Ishikawa (cell line): ENCODE measurements around the gene CERK.

Experiments used
- CEBPB ChIP-seq: IDR thresholded peaks from 2 replicates; pipeline ENCODE4 v1.6.1; 2012
- CREB1 ChIP-seq: IDR thresholded peaks from 2 replicates; pipeline ENCODE4 v1.6.1; 2012; ENCODE audit warnings: low read depth
- EGR1 ChIP-seq: IDR thresholded peaks from 2 replicates; pipeline ENCODE4 v1.6.1; 2012
- EP300 ChIP-seq: IDR thresholded peaks from 2 replicates; pipeline ENCODE4 v1.6.1; 2012; ENCODE audit warnings: borderline replicate concordance
- FOXM1 ChIP-seq: IDR thresholded peaks from 2 replicates; pipeline ENCODE4 v1.6.1; 2012; ENCODE audit warnings: low read depth, borderline replicate concordance
- MAX ChIP-seq: IDR thresholded peaks from 2 replicates; pipeline ENCODE4 v1.6.1; 2012
- NFIC ChIP-seq: IDR thresholded peaks from 2 replicates; pipeline ENCODE4 v1.6.1; 2012
- RAD21 ChIP-seq: IDR thresholded peaks from 2 replicates; pipeline ENCODE4 v1.6.1; 2012; ENCODE audit warnings: low read depth
- REST ChIP-seq: IDR thresholded peaks from 2 replicates; pipeline ENCODE4 v1.6.1; 2012; ENCODE audit warnings: low read depth, mild to moderate bottlenecking
- TAF1 ChIP-seq: IDR thresholded peaks from 2 replicates; pipeline ENCODE4 v1.6.1; 2012; ENCODE audit warnings: low read depth, mild to moderate bottlenecking
- TCF12 ChIP-seq: IDR thresholded peaks from 2 replicates; pipeline ENCODE4 v1.6.1; 2012; ENCODE audit warnings: low read depth
- TEAD4 ChIP-seq: IDR thresholded peaks from 2 replicates; pipeline ENCODE4 v1.6.1; 2012
- USF1 ChIP-seq: IDR thresholded peaks from 2 replicates; pipeline ENCODE4 v1.6.1; 2012
- YY1 ChIP-seq: IDR thresholded peaks from 2 replicates; pipeline ENCODE4 v1.6.1; 2012; ENCODE audit warnings: low read depth
- ZBTB7A ChIP-seq: IDR thresholded peaks from 2 replicates; pipeline ENCODE4 v1.6.1; 2012; ENCODE audit warnings: low read depth

CERK gene

GRCh38 chr22:46739094-46739870 is 1.2 kb upstream of the CERK start:
- TF ChIP-seq MAX (peak; percentile 72), CREB1 (no peak)

GRCh38 chr22:46738647-46739093 is 618 bp upstream of the CERK start:
- TF ChIP-seq TCF12 (no peak), FOXM1 (no peak), EGR1 (no peak), CEBPB (no peak), EP300 (no peak), YY1 (no peak), NFIC (no peak), USF1 (no peak)

GRCh38 chr22:46737105-46737975 is 712 bp downstream of the CERK start:
- TF ChIP-seq ZBTB7A: peak; percentile 86
- no peak for TF ChIP-seq EGR1
- peak; percentile 32; the same call in 1 of the 2 replicates for TF ChIP-seq TAF1
- TF ChIP-seq FOXM1: no peak
- TF ChIP-seq TCF12: no peak

- TF ChIP-seq FOXM1 (no peak), REST (no peak), TCF12 (no peak), EGR1 (no peak), TEAD4 (no peak), TAF1 (no peak), YY1 (no peak), USF1 (no peak), NFIC (no peak), ZBTB7A (no peak), RAD21 (no peak), CEBPB (no peak), MAX (no peak), CREB1 (no peak), EP300 (no peak)
Measured at GRCh38 chr22:46736705-46737104, 1.3 kb downstream of the CERK start.

- TF ChIP-seq TEAD4 (no peak), FOXM1 (no peak), NFIC (no peak)
Measured at GRCh38 chr22:46735747-46736608, 2.1 kb downstream of the CERK start.

- TF ChIP-seq MAX: peak; percentile 21; the same call in 1 of the 2 replicates
- no peak for TF ChIP-seq USF1
- no peak for TF ChIP-seq NFIC
- no peak for TF ChIP-seq EP300
- TF ChIP-seq TEAD4: no peak
- no peak for TF ChIP-seq FOXM1
Measured at GRCh38 chr22:46734830-46735453, 3.1 kb downstream of the CERK start.
